ENCODE data around the gene LCOR.
"Not testable (repeated sequence)": the region's sequence is repeated elsewhere in the genome, so short reads cannot be mapped to it uniquely, and the experiment has no call there.

The LCOR gene

GRCh38 chr10:96840841-96841518 lies 8.9 kb downstream of the LCOR start:
- DNase-seq, result no peak

DNA sequence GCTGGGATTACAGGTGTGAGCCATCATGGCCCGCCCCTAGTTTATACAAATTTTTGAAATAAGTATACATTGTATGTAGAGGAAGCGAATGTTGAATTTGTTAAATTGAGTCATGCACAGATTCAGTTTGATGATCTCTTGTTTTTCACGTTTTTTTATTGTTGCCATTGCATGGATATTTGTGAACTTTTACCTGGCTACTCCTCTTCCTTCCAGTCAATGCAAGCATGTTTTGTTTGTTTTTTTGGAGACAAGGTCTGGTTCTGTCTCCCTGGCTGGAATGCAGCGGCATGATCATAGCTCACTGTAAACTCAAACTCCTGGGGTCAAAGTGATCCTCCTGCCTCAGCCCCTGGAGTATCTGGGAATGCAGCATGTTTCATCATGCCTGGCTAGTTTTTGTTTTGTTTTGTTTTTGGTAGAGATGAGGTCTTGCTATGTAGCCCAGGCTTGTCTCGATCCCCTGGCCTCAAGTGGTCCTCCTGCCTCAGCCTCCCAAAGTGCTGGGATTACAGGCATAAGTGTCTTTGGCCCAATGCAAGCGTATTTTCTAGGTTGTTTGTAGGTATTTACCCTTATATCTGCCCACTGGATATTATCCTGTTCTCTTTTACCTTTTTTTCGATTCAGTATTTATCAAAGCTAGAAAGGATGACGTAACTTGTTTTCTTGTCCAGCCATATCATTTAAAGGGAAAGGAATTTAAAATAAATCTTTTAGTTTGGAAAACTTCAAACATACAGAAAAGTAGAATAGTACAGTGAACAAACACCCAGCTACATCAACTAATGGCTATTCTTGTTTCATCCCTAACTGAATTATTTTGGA lies 11.0 kb downstream of the LCOR start:
- no peak for DNase-seq

- DNase-seq, result no peak
These were observed 11.7 kb downstream of the LCOR start for GRCh38 chr10:96843823-96844222.

- DNase-seq, result no peak
These were observed 14.3 kb downstream of the LCOR start for GRCh38 chr10:96846395-96846794.

- no peak for DNase-seq
These were observed 14.8 kb downstream of the LCOR start for GRCh38 chr10:96846926-96847325.

- not testable (repeated sequence) for DNase-seq
These were observed 15.3 kb downstream of the LCOR start for GRCh38 chr10:96847356-96847755.

DNA sequence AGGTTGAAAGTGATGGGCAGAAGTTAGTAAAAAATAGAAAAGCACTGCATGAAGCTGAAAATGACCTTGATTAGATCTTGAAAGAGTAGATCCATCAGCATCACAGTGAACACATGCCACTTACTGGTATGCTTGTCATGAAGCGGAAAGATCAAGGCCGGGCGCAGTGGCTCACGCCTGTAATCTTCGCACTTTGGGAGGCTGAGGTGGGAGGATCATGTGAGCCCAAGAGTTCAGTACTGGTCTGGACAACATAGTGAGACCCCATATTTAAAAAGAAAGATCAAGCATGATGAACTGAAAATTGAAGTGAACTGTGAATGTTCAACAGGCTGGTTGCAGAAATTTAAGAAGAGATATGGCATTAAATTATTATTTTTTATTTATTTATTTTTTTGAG lies 18.0 kb downstream of the LCOR start:
- no peak for DNase-seq

- no peak for DNase-seq
These were observed 18.7 kb downstream of the LCOR start for GRCh38 chr10:96850825-96851224.

GRCh38 chr10:96851281-96851680 lies 19.2 kb downstream of the LCOR start:
- DNase-seq, result no peak

GRCh38 chr10:96856317-96856716 lies 24.2 kb downstream of the LCOR start:
- no peak for DNase-seq

DNA sequence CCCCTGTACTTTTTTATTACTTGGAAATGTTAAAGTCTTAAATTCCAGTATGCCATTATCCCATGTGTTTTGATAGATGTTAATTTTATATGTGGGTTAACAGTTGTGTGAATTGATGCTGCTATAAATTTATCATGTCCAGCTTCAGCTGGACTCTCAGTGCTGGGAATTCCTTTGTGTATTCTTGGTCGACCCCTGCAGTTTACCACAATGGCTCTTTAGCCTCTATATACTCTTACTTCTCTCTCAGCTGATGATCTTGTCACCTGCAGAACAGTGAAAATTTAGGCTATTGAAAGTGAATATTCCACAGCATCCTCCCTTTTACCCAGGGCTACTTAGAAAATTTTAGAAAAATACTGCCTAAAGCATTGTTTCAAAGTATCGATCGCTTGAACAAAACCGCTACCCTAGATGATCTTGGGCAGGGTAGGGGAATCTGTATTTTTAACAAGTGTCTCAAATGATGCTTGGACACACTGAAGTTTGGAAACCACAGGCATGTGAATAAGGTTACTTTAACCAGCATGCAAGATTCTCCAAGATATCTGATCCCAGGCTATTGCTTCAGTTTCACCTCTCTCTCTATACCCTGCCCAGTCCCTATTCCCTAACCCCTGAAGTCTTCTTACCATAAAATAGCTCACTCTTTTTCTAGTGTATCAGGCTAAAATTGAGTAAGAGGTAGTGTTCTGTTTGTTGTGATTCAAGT lies 25.4 kb downstream of the LCOR start:
- DNase-seq, result no peak

DNA sequence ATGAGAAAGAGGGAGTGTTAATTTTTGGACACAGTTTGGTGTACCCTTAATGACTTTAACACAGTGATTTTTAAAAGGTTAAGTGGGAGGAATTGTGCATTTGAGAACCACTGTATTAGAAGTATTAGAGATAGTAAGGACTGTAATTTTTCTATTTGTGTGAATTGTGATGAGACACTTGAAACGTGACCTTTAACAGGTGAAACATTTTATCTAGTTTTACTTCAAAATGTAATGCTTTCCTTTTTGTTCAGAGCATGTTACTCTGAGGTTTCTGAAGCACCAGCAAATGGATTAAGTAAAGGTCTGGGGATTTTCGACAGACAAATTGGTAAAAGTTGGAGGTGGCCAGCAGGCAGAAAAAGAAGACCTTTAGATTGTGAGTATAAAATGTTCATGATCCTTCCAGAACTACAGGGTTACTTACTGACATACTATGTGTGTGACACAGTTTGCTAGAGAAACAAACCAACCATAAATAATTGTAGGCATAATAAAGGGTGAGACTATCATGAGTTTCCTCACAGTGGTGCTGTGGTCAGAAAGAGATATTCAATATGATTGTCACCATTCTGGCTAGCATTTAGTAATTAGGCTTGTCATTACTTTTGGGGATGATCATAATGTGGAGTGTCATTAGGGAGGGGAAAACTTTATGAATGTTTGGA lies 26.1 kb downstream of the LCOR start:
- DNase-seq, result no peak

GRCh38 chr10:96858706-96859050 lies 26.6 kb downstream of the LCOR start:
- DNase-seq, result no peak

DNA sequence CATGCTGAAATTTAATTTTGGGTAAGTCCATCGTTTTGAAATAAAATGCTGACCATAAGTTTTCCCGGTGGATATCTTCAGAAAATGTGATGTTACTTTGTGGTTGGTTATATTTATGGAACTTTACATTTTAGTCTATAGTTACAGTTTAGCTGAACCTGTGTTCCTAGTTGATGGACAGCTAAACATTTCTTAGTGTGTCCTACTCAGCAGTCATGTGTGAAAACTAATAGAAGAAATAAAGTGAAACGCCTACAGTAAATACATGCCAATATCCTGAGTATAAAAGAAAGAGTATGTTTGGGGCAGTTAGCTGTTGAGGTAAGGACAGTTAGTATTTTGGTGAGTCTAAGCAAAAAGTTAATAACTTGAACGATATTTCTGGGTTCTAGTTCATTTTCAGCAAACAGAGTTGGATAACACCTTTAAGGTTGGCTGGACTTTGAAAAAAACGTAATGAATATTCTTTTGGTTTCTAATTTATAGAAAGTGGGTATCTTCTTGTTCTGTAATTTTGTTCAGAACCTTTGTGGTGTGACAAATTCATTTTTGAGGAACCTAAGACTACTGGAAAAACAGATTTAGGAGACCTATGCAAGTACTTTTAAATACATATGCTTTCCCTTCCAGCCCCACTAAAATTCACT lies 28.7 kb downstream of the LCOR start:
- DNase-seq, result no peak

DNA sequence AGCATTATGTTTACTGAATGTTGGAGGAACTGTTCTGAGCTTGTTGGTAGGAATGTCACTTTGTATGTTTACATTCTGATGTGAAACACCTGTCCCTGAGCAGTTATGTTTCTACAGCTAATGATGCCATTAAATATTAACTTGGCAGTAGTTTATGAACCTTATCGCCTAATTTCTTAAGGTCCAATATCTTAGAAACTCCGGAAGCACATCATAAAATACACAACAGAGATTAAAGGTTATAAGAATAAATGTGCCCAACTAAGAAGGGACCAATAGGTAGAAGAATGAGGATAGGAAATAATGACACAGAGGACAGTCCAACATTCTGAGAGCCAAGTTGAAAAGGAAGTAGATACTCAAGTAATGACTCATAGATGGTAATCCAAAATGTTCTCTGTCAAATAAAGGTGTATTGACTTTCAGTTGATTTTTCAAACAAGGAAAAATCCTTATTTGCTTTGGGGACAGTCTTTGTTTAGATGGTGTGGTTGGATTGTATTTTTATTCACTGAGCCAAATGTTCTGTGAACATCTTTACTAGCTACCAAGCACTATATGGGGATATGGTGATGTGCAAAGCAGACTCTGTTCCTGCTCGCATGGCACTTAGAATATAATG lies 31.9 kb downstream of the LCOR start:
- no peak for DNase-seq

GRCh38 chr10:96873086-96873485 lies 41.0 kb downstream of the LCOR start:
- no peak for DNase-seq

DNA sequence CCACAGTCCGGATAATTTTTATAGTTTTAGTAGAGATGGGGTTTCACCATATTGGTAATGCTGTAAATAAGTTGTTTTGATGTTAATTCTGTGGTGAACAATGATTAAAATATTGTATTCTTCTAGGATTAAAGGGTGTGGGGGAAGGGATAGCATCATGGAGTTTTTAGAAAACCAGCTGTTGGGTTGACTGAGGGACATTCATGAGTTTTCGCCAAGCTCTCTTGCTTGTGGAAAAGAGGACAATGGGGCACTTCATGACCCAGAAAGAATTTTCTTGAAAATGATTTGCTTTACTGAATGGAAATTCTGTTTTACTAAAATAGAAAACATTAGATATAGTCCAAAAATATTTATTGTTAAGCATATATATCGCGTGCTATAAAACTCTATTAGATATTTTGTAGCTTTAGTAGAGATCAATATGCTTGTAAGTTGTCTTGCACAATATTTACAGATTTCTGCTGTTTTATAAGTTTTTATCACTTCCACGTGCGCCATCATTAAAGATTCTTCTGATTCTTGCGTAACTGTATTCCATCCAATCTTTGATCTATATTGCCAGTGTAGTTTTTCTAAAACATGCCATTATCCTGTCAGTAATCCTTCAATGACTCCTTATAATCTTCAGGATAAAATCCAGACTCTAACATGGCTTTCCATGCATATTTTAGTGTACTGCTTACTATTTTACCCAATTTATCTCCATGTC lies 41.8 kb downstream of the LCOR start:
- DNase-seq, result no peak

GRCh38 chr10:96878057-96878456 lies 46.0 kb downstream of the LCOR start:
- DNase-seq, result no peak

DNA sequence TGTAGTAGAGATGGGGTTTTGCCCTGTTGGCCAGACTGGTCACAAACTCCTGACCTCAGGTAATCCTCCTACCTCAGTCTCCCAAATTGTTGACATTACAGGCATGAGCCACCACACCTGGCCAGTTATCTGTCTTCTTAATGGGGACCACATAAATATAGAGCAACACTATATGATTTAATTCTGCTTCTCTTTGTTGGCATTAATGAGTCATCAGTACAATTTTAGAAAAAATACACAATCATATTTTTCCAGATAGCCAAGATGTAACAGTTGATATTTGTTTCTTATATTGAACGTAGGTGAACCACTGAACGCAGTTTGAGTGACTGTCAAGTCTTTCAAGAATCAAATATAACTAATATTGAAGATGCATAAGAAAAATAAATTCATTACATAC lies 48.5 kb downstream of the LCOR start:
- DNase-seq, result no peak

- no peak for DNase-seq
These were observed 57.5 kb downstream of the LCOR start for GRCh38 chr10:96889415-96890171.

DNA sequence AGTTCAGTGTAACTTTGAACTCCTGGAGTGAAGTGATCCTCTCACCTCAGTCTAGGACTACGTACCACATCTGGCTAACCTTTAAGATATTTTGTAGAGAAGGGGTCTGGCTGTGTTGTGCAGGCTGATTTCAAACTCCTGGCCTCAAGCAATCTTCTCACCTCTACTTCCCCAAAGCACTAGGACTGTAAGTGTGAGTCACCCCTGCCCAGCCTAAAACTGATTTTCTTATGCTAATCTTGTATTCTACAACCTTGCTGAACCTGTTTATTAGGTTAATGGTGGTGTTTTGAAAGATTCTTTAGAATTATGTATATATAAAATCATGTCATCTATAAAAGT lies 58.0 kb downstream of the LCOR start:
- no peak for DNase-seq

Data from NCI-H2107 (cell line).